NCI-H2171 (cell line): ENCODE results near the gene DEPP1.

Experiments
- DNase-seq: peaks from one replicate; lab custom pipeline; 2025; lab: John Stamatoyannopoulos, UW

DEPP1 gene

DNA sequence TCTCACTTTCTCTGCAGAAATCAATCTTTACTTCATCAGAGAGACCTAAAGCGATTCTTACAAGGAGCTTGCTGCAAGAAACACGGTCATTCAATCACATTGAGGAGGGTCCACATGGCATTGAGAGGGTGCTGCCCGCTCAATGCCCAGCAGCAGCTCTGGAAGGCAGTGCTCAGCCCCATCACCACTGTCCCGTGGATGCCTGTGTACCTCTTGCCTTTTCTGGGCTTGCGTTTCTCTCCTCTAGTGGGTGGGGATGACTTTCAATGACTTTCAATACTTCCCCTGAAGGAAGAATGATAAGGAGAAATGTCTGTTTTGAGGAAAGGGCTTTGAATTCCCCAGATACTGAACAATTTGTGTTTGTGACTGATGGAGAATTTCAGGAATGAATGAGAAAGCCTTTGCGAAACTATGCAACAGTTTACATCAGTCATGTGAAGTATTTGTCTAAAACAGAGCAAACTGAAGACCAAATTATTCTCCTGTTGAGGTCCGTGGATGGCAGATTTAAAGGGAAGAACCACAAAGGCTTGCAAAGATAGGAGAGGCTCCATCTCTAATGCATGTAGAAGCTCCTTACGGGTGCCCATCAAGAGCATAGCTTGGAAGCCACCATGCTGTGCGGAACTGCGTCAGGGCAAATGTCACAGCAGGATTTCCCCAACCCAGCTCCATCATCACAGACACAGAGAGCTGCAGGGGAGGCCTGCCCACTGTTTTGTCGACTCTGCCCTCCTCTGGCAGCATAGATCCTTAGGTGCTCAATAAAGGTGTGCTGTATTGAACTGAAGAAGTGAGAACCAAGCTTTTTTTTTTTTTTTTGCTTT lies 15.5 kb upstream of the DEPP1 start:
- no peak for DNase-seq

DNA sequence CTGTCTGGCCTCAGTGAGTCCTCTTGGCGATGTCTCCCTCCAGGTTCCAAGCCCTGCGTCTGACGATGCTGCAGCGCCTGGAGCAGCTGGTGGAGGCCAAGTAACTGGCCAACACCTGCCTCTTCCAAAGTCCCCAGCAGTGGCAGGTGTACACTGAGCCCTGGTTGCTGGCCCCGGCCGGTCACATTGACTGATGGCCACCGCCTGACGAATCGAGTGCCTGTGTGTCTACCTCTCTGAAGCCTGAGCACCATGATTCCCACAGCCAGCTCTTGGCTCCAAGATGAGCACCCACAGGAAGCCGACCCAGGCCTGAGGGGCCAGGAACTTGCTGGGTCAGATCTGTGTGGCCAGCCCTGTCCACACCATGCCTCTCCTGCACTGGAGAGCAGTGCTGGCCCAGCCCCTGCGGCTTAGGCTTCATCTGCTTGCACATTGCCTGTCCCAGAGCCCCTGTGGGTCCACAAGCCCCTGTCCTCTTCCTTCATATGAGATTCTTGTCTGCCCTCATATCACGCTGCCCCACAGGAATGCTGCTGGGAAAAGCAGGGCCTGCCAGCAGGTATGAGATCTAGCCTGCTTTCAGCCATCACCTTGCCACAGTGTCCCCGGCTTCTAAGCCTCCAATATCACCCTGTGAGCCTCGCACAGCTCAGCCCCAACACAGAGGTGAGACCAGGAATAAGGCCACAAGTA lies 14.8 kb upstream of the DEPP1 start:
- no peak for DNase-seq

- DNase-seq: no peak
Observed at GRCh38 chr10:44992732-44993225, 14.2 kb upstream of the DEPP1 start.

GRCh38 chr10:44992070-44992731 lies 13.6 kb upstream of the DEPP1 start:
- DNase-seq: no peak

- no peak for DNase-seq
Observed at GRCh38 chr10:44991571-44991970, 13.0 kb upstream of the DEPP1 start.

GRCh38 chr10:44990965-44991364 lies 12.4 kb upstream of the DEPP1 start:
- no peak for DNase-seq

DNA sequence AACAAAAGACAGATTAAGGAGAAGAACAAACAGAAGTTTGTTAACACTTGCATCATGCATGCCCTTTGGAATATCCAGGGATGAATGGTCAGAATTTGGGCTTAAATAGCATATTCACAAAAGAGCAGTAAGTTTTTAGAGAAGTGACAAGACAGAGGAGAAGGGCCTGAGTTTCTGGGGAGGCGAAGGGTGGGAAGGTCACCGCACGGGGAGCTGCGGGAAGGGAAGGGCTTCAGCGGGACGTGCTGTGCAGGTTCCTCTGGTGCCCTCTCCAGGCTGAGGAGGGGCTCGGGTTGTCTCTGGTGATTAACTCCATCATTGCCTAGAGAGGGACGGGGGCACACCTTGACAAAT lies 11.7 kb upstream of the DEPP1 start:
- no peak for DNase-seq

- DNase-seq: no peak
Observed at GRCh38 chr10:44989597-44990301, 11.1 kb upstream of the DEPP1 start.

GRCh38 chr10:44988957-44989585 lies 10.5 kb upstream of the DEPP1 start:
- no peak for DNase-seq

- DNase-seq: no peak
Observed at GRCh38 chr10:44986670-44987069, 8.1 kb upstream of the DEPP1 start.

DNA sequence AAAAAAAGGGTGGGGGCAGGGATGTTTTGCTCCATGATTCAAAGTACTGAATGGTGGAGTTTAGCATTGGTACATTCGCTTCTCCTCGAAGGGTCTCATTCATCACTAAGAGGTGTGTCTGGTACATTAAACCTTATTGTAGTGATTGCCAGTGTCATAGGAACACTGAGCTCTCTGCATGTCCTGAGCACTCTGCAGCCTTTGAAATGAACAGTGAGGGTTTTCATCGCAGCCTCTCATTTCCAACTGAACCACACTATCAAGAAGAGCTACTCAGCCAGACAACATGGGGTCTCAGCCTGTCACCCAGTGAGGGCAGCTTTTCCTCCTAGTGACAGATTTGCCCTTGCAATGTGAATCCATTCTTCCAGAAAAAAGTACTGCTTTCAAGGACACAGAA lies 7.6 kb upstream of the DEPP1 start:
- no peak for DNase-seq

GRCh38 chr10:44985175-44985681 lies 6.6 kb upstream of the DEPP1 start:
- no peak for DNase-seq

GRCh38 chr10:44984671-44985101 lies 6.1 kb upstream of the DEPP1 start:
- DNase-seq: no peak

- DNase-seq: no peak
Observed at GRCh38 chr10:44983895-44984278, 5.3 kb upstream of the DEPP1 start.

DNA sequence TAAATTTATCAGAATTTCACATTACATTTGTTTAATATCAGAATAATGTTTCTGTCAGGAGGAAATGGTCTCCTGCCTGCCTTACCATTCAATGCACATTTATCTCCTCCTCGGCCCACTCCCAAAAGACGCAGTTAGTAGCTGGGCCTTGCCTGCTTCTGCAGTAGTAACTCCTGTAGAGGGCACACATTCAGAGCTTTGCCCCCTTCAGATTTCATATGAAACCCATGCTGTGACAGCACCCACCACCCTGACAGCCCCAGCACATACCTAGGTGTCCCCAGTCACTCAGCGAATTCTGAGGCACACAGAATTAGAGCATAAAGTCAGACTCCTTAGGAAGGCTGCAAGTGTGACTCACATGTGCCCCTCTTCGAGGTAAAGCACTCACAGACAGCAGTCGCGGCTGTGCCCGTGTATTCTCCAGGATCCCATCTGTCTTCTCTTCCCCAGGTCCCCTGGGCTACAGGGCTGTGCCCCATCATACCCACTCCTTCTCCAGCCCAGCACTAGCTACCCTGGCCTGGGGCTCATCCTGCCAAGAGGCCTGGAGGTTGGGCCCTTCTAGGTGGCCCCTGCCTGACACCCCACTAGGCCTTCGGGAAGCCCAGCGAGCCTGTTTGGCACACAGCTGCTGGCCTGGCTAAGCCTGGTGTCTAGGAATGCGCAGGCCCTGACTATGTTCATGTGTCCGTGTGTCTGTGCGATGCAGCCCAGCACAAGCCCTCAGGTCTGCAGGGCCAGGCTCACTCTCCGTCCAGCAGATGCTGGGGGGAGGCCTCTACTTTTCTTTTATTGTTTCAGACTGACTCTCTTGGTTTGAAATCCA lies 4.7 kb upstream of the DEPP1 start:
- DNase-seq: no peak

DNA sequence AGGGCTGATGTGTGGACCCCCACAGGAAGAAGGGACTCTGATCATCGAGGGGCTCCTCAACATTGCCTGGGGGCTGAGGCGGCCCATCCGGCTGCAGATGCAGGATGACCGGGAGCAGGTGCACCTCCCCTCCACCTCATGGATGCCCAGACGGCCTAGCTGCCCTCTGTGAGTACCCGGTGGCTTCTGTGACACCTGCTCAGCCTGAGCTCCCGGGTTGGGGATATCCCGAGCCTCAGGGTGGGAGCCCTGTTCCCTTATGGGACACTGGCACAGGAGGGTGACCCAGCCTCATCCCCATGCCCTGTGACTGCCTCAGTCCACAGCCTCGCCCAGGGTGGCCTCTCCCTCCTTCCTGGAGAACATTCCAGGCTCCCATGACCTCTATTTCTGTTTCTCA lies 3.9 kb upstream of the DEPP1 start:
- DNase-seq: no peak

- no peak for DNase-seq
Observed at GRCh38 chr10:44982114-44982460, 3.5 kb upstream of the DEPP1 start.

- DNase-seq: no peak
Observed at GRCh38 chr10:44981172-44982113, 2.8 kb upstream of the DEPP1 start.

- DNase-seq: no peak
Observed at GRCh38 chr10:44980309-44981171, 1.9 kb upstream of the DEPP1 start.
